ENCODE data around the gene IGSF1.
A peak's percentile ranks its signal among the peaks of the same experiment; 100 is the strongest.
"Not testable (repeated sequence)": the region's sequence is repeated elsewhere in the genome, so short reads cannot be mapped to it uniquely, and the experiment has no call there.

Gene IGSF1

GRCh38 chrX:131271826-131272225 is 17.3 kb downstream of the IGSF1 start:
- Histone ChIP-seq H3K9me3 (ENCODE audit: control insufficient read depth, insufficient read depth, low read depth, low read length) (no peaks in the 10 kb centered on the region), H3K4me3 (ENCODE audit: low read depth, low read length) (no peak overlapping the region), H3K4me1 (ENCODE audit: control insufficient read depth, insufficient read depth, low read length) (peaks cover 9% of the 10 kb centered on the region), H3K27me3 (ENCODE audit: control insufficient read depth, insufficient read depth, low read length) (peaks cover 3% of the 10 kb centered on the region; the same call in 1 of the 2 replicates), H3K9ac (ENCODE audit: low read length) (no peak overlapping the region), H3K27ac (ENCODE audit: low read depth, low read length) (no peak overlapping the region), H3K36me3 (ENCODE audit: control insufficient read depth, insufficient read depth, low read length) (peaks cover 7% of the 10 kb centered on the region)

- no peak overlapping the region for H3K9ac ChIP-seq (ENCODE audit: low read length)
- H3K27ac ChIP-seq (ENCODE audit: low read depth, low read length), result no peak overlapping the region
- no peak overlapping the region for H3K4me3 ChIP-seq (ENCODE audit: low read depth, low read length)
- peaks cover 3% of the 10 kb centered on the region; the same call in 1 of the 2 replicates for H3K27me3 ChIP-seq (ENCODE audit: control insufficient read depth, insufficient read depth, low read length)
- peaks cover 7% of the 10 kb centered on the region for H3K36me3 ChIP-seq (ENCODE audit: control insufficient read depth, insufficient read depth, low read length)
- H3K4me1 ChIP-seq (ENCODE audit: control insufficient read depth, insufficient read depth, low read length), result peaks cover 9% of the 10 kb centered on the region
- H3K9me3 ChIP-seq (ENCODE audit: control insufficient read depth, insufficient read depth, low read depth, low read length), result no peaks in the 10 kb centered on the region
Observed at GRCh38 chrX:131271274-131271673, 17.8 kb downstream of the IGSF1 start.

GRCh38 chrX:131270080-131270479 is 19.0 kb downstream of the IGSF1 start:
- Histone ChIP-seq H3K36me3 (ENCODE audit: control insufficient read depth, insufficient read depth, low read length) (peaks cover 5% of the 10 kb centered on the region), H3K9ac (ENCODE audit: low read length) (no peak overlapping the region), H3K4me3 (ENCODE audit: low read depth, low read length) (no peak overlapping the region), H3K27me3 (ENCODE audit: control insufficient read depth, insufficient read depth, low read length) (peaks cover 3% of the 10 kb centered on the region; the same call in 1 of the 2 replicates), H3K27ac (ENCODE audit: low read depth, low read length) (no peak overlapping the region), H3K9me3 (ENCODE audit: control insufficient read depth, insufficient read depth, low read depth, low read length) (no peaks in the 10 kb centered on the region), H3K4me1 (ENCODE audit: control insufficient read depth, insufficient read depth, low read length) (peaks cover 9% of the 10 kb centered on the region)

- H3K9ac ChIP-seq (ENCODE audit: low read length), result no peak overlapping the region
- H3K27ac ChIP-seq (ENCODE audit: low read depth, low read length), result no peak overlapping the region
- no peak overlapping the region for H3K4me3 ChIP-seq (ENCODE audit: low read depth, low read length)
- no peaks in the 10 kb centered on the region for H3K9me3 ChIP-seq (ENCODE audit: control insufficient read depth, insufficient read depth, low read depth, low read length)
- no peaks in the 10 kb centered on the region for H3K36me3 ChIP-seq (ENCODE audit: control insufficient read depth, insufficient read depth, low read length)
- H3K27me3 ChIP-seq (ENCODE audit: control insufficient read depth, insufficient read depth, low read length), result no peaks in the 10 kb centered on the region; the same call in 1 of the 2 replicates
- H3K4me1 ChIP-seq (ENCODE audit: control insufficient read depth, insufficient read depth, low read length), result peaks cover 21% of the 10 kb centered on the region; the same call in 1 of the 2 replicates
Observed at GRCh38 chrX:131264665-131265064, 24.4 kb downstream of the IGSF1 start.

- no peak overlapping the region for H3K9ac ChIP-seq (ENCODE audit: low read length)
- H3K9me3 ChIP-seq (ENCODE audit: control insufficient read depth, insufficient read depth, low read depth, low read length), result no peaks in the 10 kb centered on the region
- no peak overlapping the region for H3K4me3 ChIP-seq (ENCODE audit: low read depth, low read length)
- no peaks in the 10 kb centered on the region; the same call in 1 of the 2 replicates for H3K27me3 ChIP-seq (ENCODE audit: control insufficient read depth, insufficient read depth, low read length)
- H3K36me3 ChIP-seq (ENCODE audit: control insufficient read depth, insufficient read depth, low read length), result no peaks in the 10 kb centered on the region
- H3K27ac ChIP-seq (ENCODE audit: low read depth, low read length), result no peak overlapping the region
- H3K4me1 ChIP-seq (ENCODE audit: control insufficient read depth, insufficient read depth, low read length), result peaks cover 21% of the 10 kb centered on the region; the same call in 1 of the 2 replicates
Observed at GRCh38 chrX:131264053-131264452, 25.1 kb downstream of the IGSF1 start.

GRCh38 chrX:131262738-131263679 is 26.1 kb downstream of the IGSF1 start:
- Histone ChIP-seq H3K9ac (ENCODE audit: low read length) (no peak overlapping the region), H3K36me3 (ENCODE audit: control insufficient read depth, insufficient read depth, low read length) (no peaks in the 10 kb centered on the region), H3K4me1 (ENCODE audit: control insufficient read depth, insufficient read depth, low read length) (peaks cover 21% of the 10 kb centered on the region; the same call in 1 of the 2 replicates), H3K27me3 (ENCODE audit: control insufficient read depth, insufficient read depth, low read length) (no peaks in the 10 kb centered on the region; the same call in 1 of the 2 replicates), H3K4me3 (ENCODE audit: low read depth, low read length) (no peak overlapping the region), H3K27ac (ENCODE audit: low read depth, low read length) (no peak overlapping the region), H3K9me3 (ENCODE audit: control insufficient read depth, insufficient read depth, low read depth, low read length) (no peaks in the 10 kb centered on the region)

GRCh38 chrX:131262200-131262599 is 26.9 kb downstream of the IGSF1 start:
- Histone ChIP-seq H3K9ac (ENCODE audit: low read length) (no peak overlapping the region), H3K27me3 (ENCODE audit: control insufficient read depth, insufficient read depth, low read length) (peaks cover 2% of the 10 kb centered on the region; the same call in 1 of the 2 replicates), H3K9me3 (ENCODE audit: control insufficient read depth, insufficient read depth, low read depth, low read length) (no peaks in the 10 kb centered on the region), H3K4me1 (ENCODE audit: control insufficient read depth, insufficient read depth, low read length) (peaks cover 24% of the 10 kb centered on the region; the same call in 1 of the 2 replicates), H3K27ac (ENCODE audit: low read depth, low read length) (no peak overlapping the region), H3K4me3 (ENCODE audit: low read depth, low read length) (no peak overlapping the region), H3K36me3 (ENCODE audit: control insufficient read depth, insufficient read depth, low read length) (no peaks in the 10 kb centered on the region)

- H3K4me1 ChIP-seq (ENCODE audit: control insufficient read depth, insufficient read depth, low read length), result peaks cover 11% of the 10 kb centered on the region; the same call in 1 of the 2 replicates
- no peak overlapping the region for H3K9ac ChIP-seq (ENCODE audit: low read length)
- no peaks in the 10 kb centered on the region for H3K36me3 ChIP-seq (ENCODE audit: control insufficient read depth, insufficient read depth, low read length)
- H3K27me3 ChIP-seq (ENCODE audit: control insufficient read depth, insufficient read depth, low read length), result peaks cover 2% of the 10 kb centered on the region; the same call in 1 of the 2 replicates
- H3K9me3 ChIP-seq (ENCODE audit: control insufficient read depth, insufficient read depth, low read depth, low read length), result no peaks in the 10 kb centered on the region; the same call in 1 of the 2 replicates
- H3K4me3 ChIP-seq (ENCODE audit: low read depth, low read length), result no peak overlapping the region
- no peak overlapping the region for H3K27ac ChIP-seq (ENCODE audit: low read depth, low read length)
Observed at GRCh38 chrX:131257367-131257766, 31.7 kb downstream of the IGSF1 start.

GRCh38 chrX:131250984-131251738 is 37.9 kb downstream of the IGSF1 start:
- H3K36me3 ChIP-seq (ENCODE audit: control insufficient read depth, insufficient read depth, low read length); H3K27me3 ChIP-seq (ENCODE audit: control insufficient read depth, insufficient read depth, low read length); H3K27ac ChIP-seq (ENCODE audit: low read depth, low read length); H3K9me3 ChIP-seq (ENCODE audit: control insufficient read depth, insufficient read depth, low read depth, low read length); H3K4me1 ChIP-seq (ENCODE audit: control insufficient read depth, insufficient read depth, low read length): not testable (repeated sequence)
- H3K9ac ChIP-seq (ENCODE audit: low read length), result peak overlapping the region; percentile 74
- peak overlapping the region; percentile 51 for H3K4me3 ChIP-seq (ENCODE audit: low read depth, low read length)

- no peaks in the 10 kb centered on the region for H3K36me3 ChIP-seq (ENCODE audit: control insufficient read depth, insufficient read depth, low read length)
- no peaks in the 10 kb centered on the region for H3K4me1 ChIP-seq (ENCODE audit: control insufficient read depth, insufficient read depth, low read length)
- H3K9me3 ChIP-seq (ENCODE audit: control insufficient read depth, insufficient read depth, low read depth, low read length), result no peaks in the 10 kb centered on the region
- H3K9ac ChIP-seq (ENCODE audit: low read length), result no peak overlapping the region
- no peak overlapping the region for H3K27ac ChIP-seq (ENCODE audit: low read depth, low read length)
- H3K27me3 ChIP-seq (ENCODE audit: control insufficient read depth, insufficient read depth, low read length), result peaks cover 24% of the 10 kb centered on the region; the same call in 1 of the 2 replicates
- H3K4me3 ChIP-seq (ENCODE audit: low read depth, low read length), result no peak overlapping the region
Observed at GRCh38 chrX:131239057-131239456, 50.0 kb downstream of the IGSF1 start.
